ENCODE data around the gene GNS. TPM values are rescaled to one million over a fixed set of nuclear protein-coding genes. Genes with fewer than 3 reads are reported as not detected.

Gene GNS
- total and polyA plus RNA-seq, 10 of the 15 experiments (the other 5 are each of a cell fraction or from before 2014, with no cell fraction given) = 4.1 to 33.8 (median 19.1) TPM

DNA sequence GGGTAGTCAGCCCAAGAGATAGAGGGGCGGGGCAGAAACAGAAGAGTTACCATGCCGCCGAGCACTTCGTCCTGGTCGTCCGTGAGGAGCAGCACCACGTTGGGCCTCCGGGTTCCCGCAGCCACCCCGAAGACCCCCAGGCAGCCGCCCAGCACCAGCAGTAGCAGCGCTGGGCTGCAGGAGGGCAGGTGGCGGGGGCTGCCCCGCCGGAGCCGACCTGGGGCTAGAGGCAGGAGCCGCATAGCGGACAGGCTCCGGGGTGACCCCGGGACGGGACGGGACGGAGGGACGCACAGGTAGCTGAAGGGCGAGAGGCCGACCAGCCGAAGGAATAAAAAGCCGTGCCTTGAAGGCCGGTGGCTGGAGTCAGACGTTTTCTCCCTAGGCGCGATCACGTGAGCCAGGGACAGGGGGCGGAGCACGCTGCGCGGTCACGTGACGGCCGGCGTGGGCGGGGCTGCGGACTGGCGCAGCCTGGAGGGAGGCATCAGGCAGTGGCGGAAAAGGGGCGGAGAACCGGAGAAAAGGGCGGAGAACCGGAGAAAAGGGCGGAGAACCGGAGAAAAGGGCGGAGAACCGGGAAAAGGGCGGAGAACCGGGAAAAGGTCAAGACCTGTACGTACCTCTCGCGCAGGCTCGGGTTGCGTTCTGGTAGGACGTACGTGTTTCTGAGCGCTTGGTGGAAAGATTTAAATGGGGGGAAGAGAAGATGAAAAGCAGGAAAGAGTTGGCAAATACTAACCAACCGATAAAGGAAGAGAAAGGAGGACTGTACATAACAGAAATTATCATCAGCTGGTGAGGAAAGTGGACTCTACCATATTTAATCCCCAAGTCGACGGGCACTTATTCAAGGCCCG, at the start of gene GNS (continued):
- TF ChIP-seq BACH1 (IDR thresholded peaks at IDR 0.05; ENCODE audit: borderline replicate concordance) (0 out of 2 replicates have a peak, but pooled peaks have one; percentile 60), NFIC (IDR thresholded peaks at IDR 0.05; ENCODE audit: low read depth, low read length) (peak; percentile 4; the same call in 1 of the 2 replicates), HDAC2 (IDR thresholded peaks at IDR 0.05) (no peak), IKZF2 (IDR thresholded peaks at IDR 0.05) (peak; percentile 94 to 95), SMAD1 (IDR thresholded peaks at IDR 0.05; ENCODE audit: low read depth, partially characterized antibody) (peak; percentile 54), NR2C1 (IDR thresholded peaks at IDR 0.05) (peak; percentile 85), NFYA (IDR thresholded peaks at IDR 0.05; ENCODE audit: borderline replicate concordance, low read depth, low read length) (no peak), SREBF2 (IDR thresholded peaks at IDR 0.05; ENCODE audit: low read length) (no peak), EED (IDR thresholded peaks at IDR 0.05; ENCODE audit: low read depth) (peak; percentile 78)
- TF ChIP-seq, protein P1, sequence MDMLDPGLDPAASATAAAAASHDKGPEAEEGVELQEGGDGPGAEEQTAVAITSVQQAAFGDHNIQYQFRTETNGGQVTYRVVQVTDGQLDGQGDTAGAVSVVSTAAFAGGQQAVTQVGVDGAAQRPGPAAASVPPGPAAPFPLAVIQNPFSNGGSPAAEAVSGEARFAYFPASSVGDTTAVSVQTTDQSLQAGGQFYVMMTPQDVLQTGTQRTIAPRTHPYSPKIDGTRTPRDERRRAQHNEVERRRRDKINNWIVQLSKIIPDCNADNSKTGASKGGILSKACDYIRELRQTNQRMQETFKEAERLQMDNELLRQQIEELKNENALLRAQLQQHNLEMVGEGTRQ (IDR thresholded peaks at IDR 0.05; ENCODE audit: borderline replicate concordance, low read depth, low read length) = peak; percentile 97
- TF ChIP-seq, protein P2, sequence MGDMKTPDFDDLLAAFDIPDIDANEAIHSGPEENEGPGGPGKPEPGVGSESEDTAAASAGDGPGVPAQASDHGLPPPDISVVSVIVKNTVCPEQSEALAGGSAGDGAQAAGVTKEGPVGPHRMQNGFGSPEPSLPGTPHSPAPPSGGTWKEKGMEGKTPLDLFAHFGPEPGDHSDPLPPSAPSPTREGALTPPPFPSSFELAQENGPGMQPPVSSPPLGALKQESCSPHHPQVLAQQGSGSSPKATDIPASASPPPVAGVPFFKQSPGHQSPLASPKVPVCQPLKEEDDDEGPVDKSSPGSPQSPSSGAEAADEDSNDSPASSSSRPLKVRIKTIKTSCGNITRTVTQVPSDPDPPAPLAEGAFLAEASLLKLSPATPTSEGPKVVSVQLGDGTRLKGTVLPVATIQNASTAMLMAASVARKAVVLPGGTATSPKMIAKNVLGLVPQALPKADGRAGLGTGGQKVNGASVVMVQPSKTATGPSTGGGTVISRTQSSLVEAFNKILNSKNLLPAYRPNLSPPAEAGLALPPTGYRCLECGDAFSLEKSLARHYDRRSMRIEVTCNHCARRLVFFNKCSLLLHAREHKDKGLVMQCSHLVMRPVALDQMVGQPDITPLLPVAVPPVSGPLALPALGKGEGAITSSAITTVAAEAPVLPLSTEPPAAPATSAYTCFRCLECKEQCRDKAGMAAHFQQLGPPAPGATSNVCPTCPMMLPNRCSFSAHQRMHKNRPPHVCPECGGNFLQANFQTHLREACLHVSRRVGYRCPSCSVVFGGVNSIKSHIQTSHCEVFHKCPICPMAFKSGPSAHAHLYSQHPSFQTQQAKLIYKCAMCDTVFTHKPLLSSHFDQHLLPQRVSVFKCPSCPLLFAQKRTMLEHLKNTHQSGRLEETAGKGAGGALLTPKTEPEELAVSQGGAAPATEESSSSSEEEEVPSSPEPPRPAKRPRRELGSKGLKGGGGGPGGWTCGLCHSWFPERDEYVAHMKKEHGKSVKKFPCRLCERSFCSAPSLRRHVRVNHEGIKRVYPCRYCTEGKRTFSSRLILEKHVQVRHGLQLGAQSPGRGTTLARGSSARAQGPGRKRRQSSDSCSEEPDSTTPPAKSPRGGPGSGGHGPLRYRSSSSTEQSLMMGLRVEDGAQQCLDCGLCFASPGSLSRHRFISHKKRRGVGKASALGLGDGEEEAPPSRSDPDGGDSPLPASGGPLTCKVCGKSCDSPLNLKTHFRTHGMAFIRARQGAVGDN (IDR thresholded peaks at IDR 0.05) = 0 out of 2 replicates have a peak, but pooled peaks have one; percentile 6
- TF ChIP-seq, protein P3, sequence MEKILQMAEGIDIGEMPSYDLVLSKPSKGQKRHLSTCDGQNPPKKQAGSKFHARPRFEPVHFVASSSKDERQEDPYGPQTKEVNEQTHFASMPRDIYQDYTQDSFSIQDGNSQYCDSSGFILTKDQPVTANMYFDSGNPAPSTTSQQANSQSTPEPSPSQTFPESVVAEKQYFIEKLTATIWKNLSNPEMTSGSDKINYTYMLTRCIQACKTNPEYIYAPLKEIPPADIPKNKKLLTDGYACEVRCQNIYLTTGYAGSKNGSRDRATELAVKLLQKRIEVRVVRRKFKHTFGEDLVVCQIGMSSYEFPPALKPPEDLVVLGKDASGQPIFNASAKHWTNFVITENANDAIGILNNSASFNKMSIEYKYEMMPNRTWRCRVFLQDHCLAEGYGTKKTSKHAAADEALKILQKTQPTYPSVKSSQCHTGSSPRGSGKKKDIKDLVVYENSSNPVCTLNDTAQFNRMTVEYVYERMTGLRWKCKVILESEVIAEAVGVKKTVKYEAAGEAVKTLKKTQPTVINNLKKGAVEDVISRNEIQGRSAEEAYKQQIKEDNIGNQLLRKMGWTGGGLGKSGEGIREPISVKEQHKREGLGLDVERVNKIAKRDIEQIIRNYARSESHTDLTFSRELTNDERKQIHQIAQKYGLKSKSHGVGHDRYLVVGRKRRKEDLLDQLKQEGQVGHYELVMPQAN (conservative IDR thresholded peaks at IDR 0.05) = peak; percentile 83

All from GM12878 (cell line).